ENCODE results near the gene KRTAP9-4. TPM values are rescaled to one million over a fixed set of nuclear protein-coding genes. Genes with fewer than 3 reads are reported as not detected.
"Not testable (repeated sequence)": the region's sequence is repeated elsewhere in the genome, so short reads cannot be mapped to it uniquely, and the experiment has no call there.

KRTAP9-4 gene
- total RNA-seq, 4 donors from 2014 or later = not detected

DNA sequence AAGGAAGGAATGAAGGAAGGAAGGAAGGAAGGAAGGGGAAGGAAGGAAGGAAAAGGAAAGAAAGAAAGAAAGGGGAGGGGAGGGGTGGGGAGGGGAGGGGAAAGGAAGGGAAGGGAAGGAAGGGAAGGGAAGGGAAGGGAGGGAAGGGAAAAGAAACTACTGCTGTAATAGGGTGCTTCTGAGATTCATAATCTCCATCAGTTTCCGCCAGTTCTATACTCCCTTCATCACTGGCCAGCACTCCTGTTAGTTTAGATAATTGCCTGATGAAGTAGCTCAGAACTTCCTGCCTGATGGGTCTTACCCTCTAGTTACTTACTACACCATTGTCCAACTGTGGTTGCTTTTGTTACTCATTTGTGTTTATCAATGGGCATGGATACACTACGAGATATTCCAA, 13.7 kb downstream of the KRTAP9-4 start:
- no peak overlapping the region for H3K4me3 ChIP-seq
- no peaks in the 10 kb centered on the region for H3K9me3 ChIP-seq
- H3K27me3 ChIP-seq = peaks cover 0 to 14% (median 0%) of the 10 kb centered on the region in 3 donors
- H3K4me1 ChIP-seq = no peaks in the 10 kb centered on the region
- ATAC-seq (no peak), DNase-seq (no peak)
- no peak overlapping the region for H3K27ac ChIP-seq
- in situ Hi-C loops (cut with MboI; ENCODE audit: low sequenced_read_pairs in 4 of 4) (loop anchor here in 1 of 4 donors (25.0 kb wide), 1 partner anchor 101 kb away; the partner anchor contains the start of genes KRTAP4-3 and KRTAP4-4), intact Hi-C loops (cut with DNase I; ENCODE audit: low total_unique reads) (no loop called here)
- TF ChIP-seq POLR2A (IDR thresholded peaks at IDR 0.05) (no peak), CTCF (IDR thresholded peaks at IDR 0.05 in 4 of 5, conservative IDR thresholded peaks at IDR 0.05 in 1 of 5) (no peak)
- H3K36me3 ChIP-seq = no peaks in the 10 kb centered on the region

GRCh38 chr17:41264599-41264998, 15.1 kb downstream of the KRTAP9-4 start:
- H3K36me3 ChIP-seq = no peaks in the 10 kb centered on the region
- no peaks in the 10 kb centered on the region for H3K4me1 ChIP-seq
- in situ Hi-C loops (cut with MboI; ENCODE audit: low sequenced_read_pairs in 4 of 4) = loop anchor here in 1 of 4 donors (25.0 kb wide), 1 partner anchor 102 kb away; the partner anchor contains the start of genes KRTAP4-3 and KRTAP4-4
- no peak overlapping the region for H3K27ac ChIP-seq
- ATAC-seq (no peak), DNase-seq (no peak)
- no peaks in the 10 kb centered on the region for H3K9me3 ChIP-seq
- TF ChIP-seq CTCF (IDR thresholded peaks at IDR 0.05 in 4 of 5, conservative IDR thresholded peaks at IDR 0.05 in 1 of 5) (no peak), POLR2A (IDR thresholded peaks at IDR 0.05) (no peak)
- no peak overlapping the region for H3K4me3 ChIP-seq
- intact Hi-C loops (cut with DNase I; ENCODE audit: low total_unique reads) = no loop called here
- peaks cover 0 to 3% (median 0%) of the 10 kb centered on the region in 3 donors for H3K27me3 ChIP-seq

GRCh38 chr17:41265078-41265477, 15.6 kb downstream of the KRTAP9-4 start, which contains the start of gene KRTAP9-6:
KRTAP9-6 (plus strand) TSS chr17:41265378; CDS start chr17:41265378, 0 bp downstream.
- in situ Hi-C loops (cut with MboI; ENCODE audit: low sequenced_read_pairs in 4 of 4) (loop anchor here in 1 of 4 donors (25.0 kb wide), 1 partner anchor 103 kb away; the partner anchor contains the start of genes KRTAP4-3 and KRTAP4-4), intact Hi-C loops (cut with DNase I; ENCODE audit: low total_unique reads) (no loop called here)
- H3K27ac ChIP-seq = no peak within 1 kb of the TSS
- DNase-seq (no peak), ATAC-seq (no peak)
- H3K4me1 ChIP-seq = no peaks in the 10 kb centered on the region
- TF ChIP-seq CTCF (IDR thresholded peaks at IDR 0.05 in 4 of 5, conservative IDR thresholded peaks at IDR 0.05 in 1 of 5) = no peak
- no peak for TF ChIP-seq POLR2A (IDR thresholded peaks at IDR 0.05)
- H3K36me3 ChIP-seq = no peaks in the 10 kb centered on the region
- no peak within 1 kb of the TSS for H3K4me3 ChIP-seq
- no peaks in the 10 kb centered on the region for H3K9me3 ChIP-seq
- H3K27me3 ChIP-seq = peaks cover 0 to 3% (median 0%) of the 10 kb centered on the region in 3 donors

DNA sequence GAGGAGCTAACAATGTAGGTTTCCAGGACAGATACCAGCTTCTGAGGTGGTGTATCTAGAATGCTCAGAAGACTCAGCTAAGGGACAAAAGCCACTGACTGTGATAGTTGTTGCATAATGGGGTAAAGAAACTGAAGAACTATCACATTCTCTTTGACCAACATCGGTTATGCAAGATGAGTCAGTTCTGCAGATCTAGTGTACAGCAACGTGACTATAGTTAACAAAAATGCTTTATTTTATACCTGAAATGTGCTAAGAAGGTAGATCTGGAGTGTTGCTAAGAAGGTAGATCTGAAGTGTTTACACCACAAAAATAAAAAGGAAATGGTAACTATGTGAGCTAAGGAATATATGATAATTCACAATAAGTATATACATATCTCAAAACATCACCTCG, 18.2 kb downstream of the KRTAP9-4 start:
- Histone ChIP-seq H3K27me3 (no peaks in the 10 kb centered on the region), H3K36me3 (no peaks in the 10 kb centered on the region), H3K4me3 (no peak overlapping the region), H3K27ac (no peak overlapping the region), H3K4me1 (no peaks in the 10 kb centered on the region), H3K9me3 (no peaks in the 10 kb centered on the region)
- DNase-seq (no peak), ATAC-seq (no peak)
- intact Hi-C loops (cut with DNase I; ENCODE audit: low total_unique reads) = no loop called here
- TF ChIP-seq POLR2A (IDR thresholded peaks at IDR 0.05) (no peak), CTCF (IDR thresholded peaks at IDR 0.05 in 4 of 5, conservative IDR thresholded peaks at IDR 0.05 in 1 of 5) (no peak)
- in situ Hi-C loops (cut with MboI; ENCODE audit: low sequenced_read_pairs in 4 of 4) = loop anchor here in 1 of 4 donors (25.0 kb wide), 1 partner anchor 105 kb away; the partner anchor contains the start of genes KRTAP4-3 and KRTAP4-4

DNA sequence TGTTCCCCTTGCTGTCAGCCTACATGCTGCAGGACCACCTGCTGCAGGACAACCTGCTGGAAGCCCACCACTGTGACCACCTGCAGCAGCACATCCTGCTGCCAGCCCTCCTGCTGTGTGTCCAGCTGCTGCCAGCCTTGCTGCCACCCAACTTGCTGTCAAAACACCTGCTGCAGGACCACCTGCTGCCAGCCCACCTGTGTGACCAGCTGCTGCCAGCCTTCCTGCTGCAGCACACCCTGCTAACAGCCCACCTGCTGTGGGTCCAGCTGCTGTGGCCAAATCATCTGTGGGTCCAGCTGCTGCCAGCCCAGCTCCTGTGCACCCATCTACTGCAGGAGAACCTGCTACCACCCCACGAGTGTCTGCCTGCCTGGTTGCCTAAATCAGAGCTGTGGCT, 21.8 kb downstream of the KRTAP9-4 start:
- H3K27ac ChIP-seq; H3K4me3 ChIP-seq; DNase-seq; H3K4me1 ChIP-seq; H3K27me3 ChIP-seq; intact Hi-C loops (cut with DNase I; ENCODE audit: low total_unique reads); H3K36me3 ChIP-seq; H3K9me3 ChIP-seq; ATAC-seq: not testable (repeated sequence)
- in situ Hi-C loops (cut with MboI; ENCODE audit: low sequenced_read_pairs in 4 of 4) = loop anchor here in 1 of 4 donors (25.0 kb wide), 1 partner anchor 109 kb away; the partner anchor contains the start of genes KRTAP4-3 and KRTAP4-4
